Heart left ventricle (tissue), 16 donors: ENCODE data around the gene RPL37A. TPM values are rescaled to one million over a fixed set of nuclear protein-coding genes. Genes with fewer than 3 reads are reported as not detected.
A peak's percentile ranks its signal among the peaks of the same experiment; 100 is the strongest.

Experiments
- ATAC-seq, 4 donors: fragments of 200-7000 bp; cut with Tn5 transposase; one replicate each; pipeline ENCODE4 v1.9.1; 2020 to 2022; ENCODE audit warnings: moderate library complexity in 4 of 4, mild to moderate bottlenecking in 3 of 4, moderate number of reproducible peaks in 1 of 4
- DNase-seq, 5 donors: peaks; one replicate each; pipeline ENCODE4 v3.0.0-alpha.2; 2020
- H3K27ac ChIP-seq, 12 donors: fragments of 200-600 bp; sonication (generic) in 4 of 12; one replicate each; pipeline versions ENCODE4 v1.5.0 to v1.8.0; 2016 to 2022; ENCODE audit warnings: mild to moderate bottlenecking in 2 of 12
- H3K27me3 ChIP-seq, 9 donors: fragments of 200-600 bp; sonication (generic) in 2 of 9; one replicate each; pipeline versions ENCODE4 v1.5.1 to v1.8.0; 2016 to 2022; ENCODE audit warnings: mild to moderate bottlenecking in 3 of 9
- H3K36me3 ChIP-seq, 9 donors: fragments of 200-600 bp; sonication (generic) in 2 of 9; one replicate each; pipeline versions ENCODE4 v1.5.0 to v1.8.0; 2018 to 2022; ENCODE audit warnings: mild to moderate bottlenecking in 2 of 9
- H3K4me1 ChIP-seq, 12 donors: fragments of 200-600 bp; sonication (generic) in 4 of 12; one replicate each; pipeline versions ENCODE4 v1.5.0 to v1.8.0; 2016 to 2022; ENCODE audit warnings: mild to moderate bottlenecking in 3 of 12
- H3K4me3 ChIP-seq, 12 donors: fragments of 200-600 bp; sonication (generic) in 4 of 12; one replicate each; pipeline versions ENCODE4 v1.5.0 to v1.8.0; 2017 to 2022; ENCODE audit warnings: mild to moderate bottlenecking in 9 of 12, moderate library complexity in 4 of 12
- H3K9me3 ChIP-seq, 12 donors: fragments of 200-600 bp; sonication (generic) in 4 of 12; one replicate each; pipeline versions ENCODE4 v1.5.0 to v1.8.0; 2016 to 2022; ENCODE audit warnings: mild to moderate bottlenecking in 1 of 12
- POLR2A ChIP-seq, 2 donors: fragments of 450-650 bp; IDR thresholded peaks; one replicate each; pipeline ENCODE4 v1.6.1; 2017; ENCODE audit warnings: antibody characterized with exemption in 2 of 2, mild to moderate bottlenecking in 2 of 2, moderate library complexity in 2 of 2
- WGBS, 4 donors: extraction: QIAGEN DNeasy Blood & Tissue Kit in 2 of 4; methylation state at CpG; one replicate each; pipeline versions ENCODE4 v1.1.5 to v1.1.7; 2013 to 2018; 5-methylcytosine and 5-hydroxymethylcytosine counted together
- intact Hi-C, 10 donors: fragments of 100-400 bp; cut with DNase I; formaldehyde crosslinking; loops; one replicate each; pipeline versions ENCODE4 v1.11.1 to v1.14.2; 2022
- polyA plus RNA-seq, 2 donors: library from polyadenylated mRNA; stranded (reverse); fragments of 200-250 nt; gene quantifications; one replicate each; pipeline ENCODE4 v1.2.3, GENCODE V29; 2013
- total RNA-seq, 9 donors: library from RNA; depleted of rRNA in 2 of 9; stranded (reverse); fragments of >200 nt in 2 of 9; fragmentation: NEBNext Ultra II Directional in 3 of 9; extraction: Animal tissue kit (Norgen Biotek cat#: 25700) in 3 of 9; gene quantifications; one replicate each; pipeline versions ENCODE4 v1.1.0 to v1.2.4, GENCODE V29; 2016 to 2023
- TF ChIP-seq, protein P1 (sequence below), 12 donors: fragments of 200-600 bp; sonication (generic) in 4 of 12; IDR thresholded peaks; one replicate each; pipeline versions ENCODE4 v1.5.0 to v1.8.0; 2018 to 2022; ENCODE audit warnings: antibody characterized with exemption in 12 of 12, mild to moderate bottlenecking in 5 of 12
- donor health status: ischemic (EF 13 %, LVEDD 7.1; RV severe dilation, severe dysfunction).
- donor health status: healthy with polysubstance abuse.
- donor health status: DM: no; HTN: yes; CAD: no.
- donor health status: DM: no; HTN: no; CAD: no.
- donor health status: ischemic (EF 25% LVEDD 6.9; RV normal size, moderate dysfunction).
- donor health status: ischemic (EF 25% LVEDD 5.7; RV mildly dilated, moderate dysfunction).
- donor health status: healthy.
- donor health status: DM: yes; HTN: yes; CAD: no.
- donor health status: ischemic (EF 35%, LVEDD 5.7; RV mildly dilated, moderate dysfunction).
- donor health status: nonischemic (EF 11% LVEDD 7.7; RV severe dilation, severe dysfunction).
- donor health status: DM: yes; HTN: yes; CAD: no.
- donor health status: PGD.
- donor health status: ischemic (EF 29% LVEDD 5.4; RV normal size, mild dysfunction).
- donor health status: nonischemic (EF 23%, LVEDD 6.1; RV moderate dilation, normal function).

The RPL37A gene
- total and polyA plus RNA-seq, 11 donors: 602 to 3,426 (median 1,988) TPM

DNA sequence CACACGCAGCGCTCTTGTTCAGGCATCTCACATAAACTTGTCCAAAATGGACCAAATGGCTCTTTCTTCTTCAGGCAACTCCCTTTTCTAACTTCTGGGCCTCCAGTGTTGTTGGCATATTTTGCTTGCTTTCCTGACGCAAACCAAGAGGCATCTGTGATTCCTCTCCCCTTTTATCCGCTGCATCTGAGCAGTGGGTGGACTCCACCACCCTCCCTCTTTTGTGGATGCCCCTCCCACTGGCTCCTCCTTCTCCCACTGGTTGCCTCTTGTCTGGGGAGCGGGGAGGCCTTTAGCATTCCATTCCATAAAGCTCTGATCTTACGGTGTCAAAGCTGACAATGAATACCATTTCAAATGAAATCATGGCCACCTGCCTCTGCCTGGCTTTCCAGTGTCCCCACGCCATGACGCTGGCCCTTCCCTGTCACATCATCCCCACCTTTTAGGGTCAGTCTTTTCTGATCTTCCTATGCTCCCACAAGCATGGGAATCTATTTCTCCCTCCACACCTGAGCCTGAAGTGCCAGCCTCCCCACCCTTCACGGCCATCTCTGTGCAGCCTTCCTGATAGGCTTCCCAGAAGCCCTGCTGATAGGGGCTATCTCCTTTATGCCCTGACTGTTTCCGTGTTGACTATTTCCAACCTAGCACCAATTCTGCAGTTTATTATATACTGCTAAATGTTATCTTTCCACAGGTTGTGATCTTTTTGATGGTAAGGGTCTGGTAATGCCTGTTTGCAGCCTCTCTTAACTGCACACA lies 51.5 kb downstream of the RPL37A start:
- ATAC-seq: no peak
- DNase-seq: no peak
- H3K9me3 ChIP-seq: no peaks in the 10 kb centered on the region
- TF ChIP-seq, protein P1, sequence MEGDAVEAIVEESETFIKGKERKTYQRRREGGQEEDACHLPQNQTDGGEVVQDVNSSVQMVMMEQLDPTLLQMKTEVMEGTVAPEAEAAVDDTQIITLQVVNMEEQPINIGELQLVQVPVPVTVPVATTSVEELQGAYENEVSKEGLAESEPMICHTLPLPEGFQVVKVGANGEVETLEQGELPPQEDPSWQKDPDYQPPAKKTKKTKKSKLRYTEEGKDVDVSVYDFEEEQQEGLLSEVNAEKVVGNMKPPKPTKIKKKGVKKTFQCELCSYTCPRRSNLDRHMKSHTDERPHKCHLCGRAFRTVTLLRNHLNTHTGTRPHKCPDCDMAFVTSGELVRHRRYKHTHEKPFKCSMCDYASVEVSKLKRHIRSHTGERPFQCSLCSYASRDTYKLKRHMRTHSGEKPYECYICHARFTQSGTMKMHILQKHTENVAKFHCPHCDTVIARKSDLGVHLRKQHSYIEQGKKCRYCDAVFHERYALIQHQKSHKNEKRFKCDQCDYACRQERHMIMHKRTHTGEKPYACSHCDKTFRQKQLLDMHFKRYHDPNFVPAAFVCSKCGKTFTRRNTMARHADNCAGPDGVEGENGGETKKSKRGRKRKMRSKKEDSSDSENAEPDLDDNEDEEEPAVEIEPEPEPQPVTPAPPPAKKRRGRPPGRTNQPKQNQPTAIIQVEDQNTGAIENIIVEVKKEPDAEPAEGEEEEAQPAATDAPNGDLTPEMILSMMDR (IDR thresholded peaks at IDR 0.05): no peak
- TF ChIP-seq POLR2A (IDR thresholded peaks at IDR 0.05): no peak
- no peak overlapping the region for H3K4me3 ChIP-seq
- H3K4me1 ChIP-seq: peaks cover 0 to 66% (median 24%) of the 10 kb centered on the region in 12 donors
- no peaks in the 10 kb centered on the region for H3K27me3 ChIP-seq
- intact Hi-C loops: no loop called here
- no peaks in the 10 kb centered on the region for H3K36me3 ChIP-seq
- 74 to 83% (median 81%) methylated on average over 10 of the region's 10 CpGs for WGBS, 4 donors
- H3K27ac ChIP-seq: peak overlapping the region in 11 of 12 donors; percentile 26 to 96 (median 83)

DNA sequence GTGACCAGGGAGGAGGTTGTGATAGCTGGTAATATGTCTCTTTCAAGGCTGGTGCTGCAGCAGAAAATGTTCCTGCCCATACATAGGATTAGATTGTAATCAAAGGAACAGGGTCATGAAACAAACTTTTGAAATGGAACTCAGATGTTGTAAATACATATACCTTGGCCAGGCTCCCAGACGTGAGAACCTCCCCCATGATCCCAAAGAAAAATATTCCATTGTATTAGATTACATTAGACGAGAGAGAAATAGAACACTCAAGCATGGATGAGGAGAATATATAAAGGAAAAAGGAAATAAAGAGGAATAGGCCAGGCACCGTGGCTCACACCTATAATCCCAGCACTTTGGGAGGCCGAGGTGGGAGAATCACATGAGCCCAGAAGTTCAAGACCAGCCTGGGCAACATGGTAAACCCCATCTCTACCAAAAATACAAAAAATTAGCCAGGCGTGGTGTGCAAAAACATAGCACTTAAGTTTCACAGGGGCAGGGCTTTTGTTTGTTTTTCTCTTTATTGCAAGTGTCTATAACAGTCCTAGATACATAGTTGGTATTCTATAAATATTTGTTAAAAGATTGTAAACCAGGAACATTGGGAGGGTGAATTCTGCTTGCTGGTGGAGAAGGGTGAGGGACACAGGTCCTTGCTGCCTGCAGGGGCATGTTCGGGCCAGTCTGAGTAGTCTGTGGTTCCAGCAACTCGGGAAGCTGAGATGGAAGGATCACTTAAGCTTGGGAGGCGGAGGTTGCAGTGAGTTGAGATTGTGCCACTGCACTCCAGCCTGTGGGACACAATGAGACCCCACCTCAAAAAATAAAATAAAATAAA lies 52.8 kb downstream of the RPL37A start:
- no peak for ATAC-seq
- Histone ChIP-seq H3K4me3 (no peak overlapping the region), H3K27ac (peak overlapping the region in 4 of 12 donors; percentile 6 to 89 (median 40)), H3K4me1 (peaks cover 0 to 71% (median 30%) of the 10 kb centered on the region in 12 donors), H3K36me3 (no peaks in the 10 kb centered on the region), H3K9me3 (no peaks in the 10 kb centered on the region), H3K27me3 (no peaks in the 10 kb centered on the region)
- DNase-seq: no peak
- 71 to 77% (median 71%) methylated on average over 8 of the region's 8 CpGs for WGBS, 4 donors
- intact Hi-C loops: no loop called here
- TF ChIP-seq, protein P1 (IDR thresholded peaks at IDR 0.05): no peak
- TF ChIP-seq POLR2A (IDR thresholded peaks at IDR 0.05): no peak

DNA sequence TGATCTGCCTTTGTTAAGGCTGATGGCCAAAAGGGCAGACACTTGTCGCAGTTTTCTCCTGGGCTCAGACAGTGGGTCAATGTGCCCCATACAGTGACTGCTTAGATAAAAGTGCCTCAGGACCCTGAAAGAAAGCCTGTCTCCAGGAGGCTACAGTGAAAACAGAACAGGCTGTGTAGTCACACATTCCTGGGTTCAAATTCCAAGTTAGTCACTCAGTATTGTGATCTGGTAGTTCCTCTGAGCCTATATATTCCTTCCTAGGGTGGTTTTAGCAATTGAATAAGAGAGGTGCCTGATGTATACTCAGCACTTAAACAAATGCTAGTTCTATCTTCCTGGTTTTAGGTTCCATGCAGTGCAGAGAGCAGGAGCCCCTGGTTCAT lies 54.4 kb downstream of the RPL37A start:
- H3K4me1 ChIP-seq: peaks cover 0 to 70% (median 27%) of the 10 kb centered on the region in 12 donors
- intact Hi-C loops: no loop called here

More for the DNA sequence above, 54.4 kb downstream of the RPL37A start:
- no peak for DNase-seq
- Histone ChIP-seq H3K27me3 (no peaks in the 10 kb centered on the region), H3K9me3 (no peaks in the 10 kb centered on the region), H3K27ac (no peak overlapping the region), H3K36me3 (no peaks in the 10 kb centered on the region), H3K4me3 (no peak overlapping the region)
- TF ChIP-seq, protein P1 (IDR thresholded peaks at IDR 0.05): no peak
- no peak for TF ChIP-seq POLR2A (IDR thresholded peaks at IDR 0.05)
- no peak for ATAC-seq
- 80 to 100% (median 96%) methylated on average over 1 of the region's 1 CpG for WGBS, 4 donors

Other genes with a start within 250 kb of the RPL37A start
- under 1 TPM in 4 of 9 donors, not detected in 5; 0.10 to 0.56 (median 0.17) TPM for gene MARCHF4, start 126.4 kb upstream of the RPL37A start, total RNA-seq
- gene MARCHF4, start 126.4 kb upstream of the RPL37A start, polyA plus RNA-seq: under 1 TPM in 1 of 2 donors, not detected in 1; 0.01 TPM
- 10 to 100 TPM in 7 of 9 donors, 1 to 10 TPM in 2; 5.5 to 17.1 (median 11.5) TPM for gene SMARCAL1, start 86.4 kb upstream of the RPL37A start, total RNA-seq
- gene SMARCAL1, start 86.4 kb upstream of the RPL37A start, polyA plus RNA-seq: 1 to 10 TPM; 5.0 to 5.9 TPM
- gene IGFBP2, start 134.6 kb downstream of the RPL37A start, total RNA-seq: 100 to 1,000 TPM in 6 of 9 donors, 10 to 100 TPM in 3; 57.2 to 326 (median 113) TPM
- 100 to 1,000 TPM in 1 of 2 donors, 10 to 100 TPM in 1; 90.7 to 172 TPM for gene IGFBP2, start 134.6 kb downstream of the RPL37A start, polyA plus RNA-seq
- gene IGFBP5, start 196.7 kb downstream of the RPL37A start, total RNA-seq: 100 to 1,000 TPM in 8 of 9 donors, 10 to 100 TPM in 1; 83.1 to 441 (median 157) TPM
- gene IGFBP5, start 196.7 kb downstream of the RPL37A start, polyA plus RNA-seq: 100 to 1,000 TPM in 1 of 2 donors, 10 to 100 TPM in 1; 58.2 to 108 TPM